Gastrocnemius medialis (tissue), 4 donors: Measurements from ENCODE around the gene ZNG1A. TPM values are rescaled to one million over a fixed set of nuclear protein-coding genes. Genes with fewer than 3 reads are reported as not detected.
A peak's percentile ranks its signal among the peaks of the same experiment; 100 is the strongest.
"Not testable (repeated sequence)": the region's sequence is repeated elsewhere in the genome, so short reads cannot be mapped to it uniquely, and the experiment has no call there.

ENCODE experiments used
- ATAC-seq, 2 donors: fragments of 150-250 bp; one replicate each; pipeline ENCODE4 v1.9.1; 2016
- DNase-seq, 2 donors: peaks; one replicate each; pipeline ENCODE4 v3.0.0-alpha.2; 2019
- H3K27ac ChIP-seq, 4 donors: fragments of 200-600 bp; sonication (generic); 1 replicate in 1 of 4; 2 replicates in 3 of 4; pipeline ENCODE4 v1.5.1; 2016 to 2018; ENCODE audit warnings: mild to moderate bottlenecking in 2 of 4, moderate library complexity in 1 of 4
- H3K27me3 ChIP-seq, 3 donors: fragments of 200-600 bp; sonication (generic) in 2 of 3; 1 replicate in 1 of 3; 2 replicates in 2 of 3; pipeline versions ENCODE4 v1.5.1 to v1.6.0; 2016 to 2019; ENCODE audit warnings: mild to moderate bottlenecking in 1 of 3, moderate library complexity in 1 of 3
- H3K36me3 ChIP-seq, 2 donors: fragments of 200-600 bp; sonication (generic) in 1 of 2; one replicate each; pipeline ENCODE4 v1.5.1; 2017 to 2018
- H3K4me1 ChIP-seq, 2 donors: fragments of 200-600 bp; sonication (generic) in 1 of 2; one replicate each; pipeline ENCODE4 v1.5.1; 2016 to 2017; ENCODE audit warnings: mild to moderate bottlenecking in 2 of 2
- H3K4me3 ChIP-seq, 4 donors: fragments of 200-600 bp; sonication (generic) in 3 of 4; 1 replicate in 1 of 4; 2 replicates in 3 of 4; pipeline ENCODE4 v1.5.1; 2016 to 2019; ENCODE audit warnings: mild to moderate bottlenecking in 2 of 4
- H3K9me3 ChIP-seq, 3 donors: fragments of 200-600 bp; sonication (generic) in 2 of 3; 1 replicate in 1 of 3; 2 replicates in 2 of 3; pipeline ENCODE4 v1.5.1; 2016 to 2019
- POLR2A ChIP-seq, 2 donors: fragments of 450-650 bp; IDR thresholded peaks; one replicate each; pipeline ENCODE4 v1.6.1; 2017; ENCODE audit warnings: antibody characterized with exemption in 2 of 2, mild to moderate bottlenecking in 2 of 2, moderate library complexity in 2 of 2
- in situ Hi-C, 4 donors: fragments of 200-750 bp; cut with MboI; loops; one replicate each; pipeline versions ENCODE4 v1.15.0 to v1.8.0; 2017; ENCODE audit warnings: low sequenced_read_pairs in 4 of 4
- intact Hi-C: fragments of 100-400 bp; cut with DNase I; formaldehyde crosslinking; loops from one replicate; pipeline ENCODE4 v1.15.1; 2023; ENCODE audit warnings: low total_unique reads
- total RNA-seq, 4 donors: library from RNA; depleted of rRNA; stranded (reverse); fragments of >200 nt; gene quantifications; one replicate each; pipeline versions ENCODE4 v1.1.0 to v1.2.3, GENCODE V29; 2016
- TF ChIP-seq, protein P1 (sequence below), 5 experiments: fragments of 450-650 bp in 3 of 5; fragments of 200-600 bp in 2 of 5; sonication (generic) in 2 of 5; IDR thresholded peaks in 4 of 5; conservative IDR thresholded peaks in 1 of 5; 1 replicate in 4 of 5; 2 replicates in 1 of 5; pipeline ENCODE4 v1.5.1; 2016 to 2019; ENCODE audit warnings: antibody characterized with exemption in 5 of 5, mild to moderate bottlenecking in 3 of 5, moderate library complexity in 3 of 5

The ZNG1A gene
- total RNA-seq = 10 to 100 TPM in 3 of 4 donors, 1 to 10 TPM in 1; 8.6 to 28.2 (median 20.8) TPM

GRCh38 chr9:178970-179383, at the start of gene ZNG1A:
ZNG1A (minus strand) TSS chr9:179056; CDS start chr9:178969, 87 bp downstream.
- H3K27me3 ChIP-seq, intact Hi-C loops, H3K36me3 ChIP-seq, H3K9me3 ChIP-seq, H3K4me1 ChIP-seq, ATAC-seq, in situ Hi-C loops: not testable (repeated sequence)
- H3K4me3 ChIP-seq = peak within 1 kb of the TSS; percentile 35 to 75 (median 60)
- peak; percentile 47 to 89 for DNase-seq
- H3K27ac ChIP-seq = peak within 1 kb of the TSS; percentile 60 to 86 (median 74)

DNA sequence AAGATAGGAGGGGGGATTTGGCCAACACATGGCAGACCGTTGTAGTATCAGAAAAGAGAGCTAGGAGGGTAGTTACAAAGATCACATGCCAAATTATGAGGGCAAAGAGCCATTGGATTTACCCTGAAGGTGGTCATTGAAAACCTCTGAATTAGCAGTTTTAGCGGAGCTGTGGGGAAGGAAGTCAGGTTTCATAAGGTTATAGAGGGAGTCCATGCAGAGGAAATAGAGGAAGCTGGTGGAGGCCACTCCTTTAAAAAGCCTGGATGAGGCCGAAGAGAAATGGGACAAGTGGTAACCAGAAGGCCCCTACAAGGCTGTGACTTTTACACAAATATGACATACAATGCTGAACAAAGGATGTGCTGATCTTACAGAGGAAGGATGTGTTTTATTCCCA, 49.0 kb upstream of the ZNG1A start:
- no peak overlapping the region for H3K27ac ChIP-seq
- in situ Hi-C loops = no loop called here
- H3K4me3 ChIP-seq = no peak overlapping the region
- DNase-seq (no peak), ATAC-seq (no peak)
- no peaks in the 10 kb centered on the region for H3K4me1 ChIP-seq
- no peaks in the 10 kb centered on the region for H3K9me3 ChIP-seq
- H3K36me3 ChIP-seq = no peaks in the 10 kb centered on the region
- TF ChIP-seq, protein P1, sequence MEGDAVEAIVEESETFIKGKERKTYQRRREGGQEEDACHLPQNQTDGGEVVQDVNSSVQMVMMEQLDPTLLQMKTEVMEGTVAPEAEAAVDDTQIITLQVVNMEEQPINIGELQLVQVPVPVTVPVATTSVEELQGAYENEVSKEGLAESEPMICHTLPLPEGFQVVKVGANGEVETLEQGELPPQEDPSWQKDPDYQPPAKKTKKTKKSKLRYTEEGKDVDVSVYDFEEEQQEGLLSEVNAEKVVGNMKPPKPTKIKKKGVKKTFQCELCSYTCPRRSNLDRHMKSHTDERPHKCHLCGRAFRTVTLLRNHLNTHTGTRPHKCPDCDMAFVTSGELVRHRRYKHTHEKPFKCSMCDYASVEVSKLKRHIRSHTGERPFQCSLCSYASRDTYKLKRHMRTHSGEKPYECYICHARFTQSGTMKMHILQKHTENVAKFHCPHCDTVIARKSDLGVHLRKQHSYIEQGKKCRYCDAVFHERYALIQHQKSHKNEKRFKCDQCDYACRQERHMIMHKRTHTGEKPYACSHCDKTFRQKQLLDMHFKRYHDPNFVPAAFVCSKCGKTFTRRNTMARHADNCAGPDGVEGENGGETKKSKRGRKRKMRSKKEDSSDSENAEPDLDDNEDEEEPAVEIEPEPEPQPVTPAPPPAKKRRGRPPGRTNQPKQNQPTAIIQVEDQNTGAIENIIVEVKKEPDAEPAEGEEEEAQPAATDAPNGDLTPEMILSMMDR (IDR thresholded peaks at IDR 0.05 in 4 of 5, conservative IDR thresholded peaks at IDR 0.05 in 1 of 5) = no peak
- intact Hi-C loops = no loop called here
- no peaks in the 10 kb centered on the region for H3K27me3 ChIP-seq

DNA sequence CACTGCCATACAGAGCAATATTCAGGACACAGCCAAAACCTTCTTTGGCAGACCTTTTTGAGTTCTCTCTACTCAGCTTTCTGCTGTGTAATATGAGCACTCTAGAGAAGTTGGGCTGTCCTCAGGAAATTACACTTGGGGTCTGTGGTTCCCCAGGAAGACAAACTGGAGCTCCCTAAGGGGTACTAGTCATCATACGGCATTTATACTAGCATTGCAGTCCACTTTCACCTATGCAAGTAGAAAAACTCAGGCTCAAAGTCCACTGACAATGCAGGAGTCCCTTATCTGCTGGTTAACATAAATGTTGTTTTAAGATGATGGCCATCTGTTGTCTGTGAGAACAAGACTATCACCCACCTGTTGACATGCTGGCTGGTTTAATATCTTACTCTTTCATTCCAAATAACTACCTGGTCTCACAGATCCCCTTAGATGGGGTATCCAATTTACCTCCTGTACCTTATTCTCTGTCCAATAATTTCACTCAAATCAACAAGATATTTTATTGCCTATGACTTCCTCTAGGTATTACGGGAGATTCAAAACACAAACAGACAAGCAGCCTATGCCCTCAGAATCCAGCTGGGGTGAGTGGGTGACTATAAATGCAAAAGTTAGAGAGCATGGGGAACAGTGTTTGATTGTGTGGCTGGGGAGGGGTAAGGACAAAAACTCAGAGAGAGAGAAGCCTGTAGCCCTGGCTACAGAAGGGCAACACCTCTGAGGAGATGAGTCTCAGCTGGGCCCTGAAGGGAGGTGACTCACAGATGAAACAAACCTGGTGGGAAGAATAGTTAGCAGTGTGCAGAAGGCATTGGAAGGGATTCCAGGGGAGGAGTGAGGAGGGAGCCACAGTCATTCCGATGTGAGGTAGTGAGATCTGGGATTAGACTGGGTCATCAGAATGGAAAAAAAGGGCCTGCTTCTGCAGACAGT, 46.0 kb upstream of the ZNG1A start:
- Histone ChIP-seq H3K9me3 (no peaks in the 10 kb centered on the region), H3K4me1 (no peaks in the 10 kb centered on the region), H3K4me3 (no peak overlapping the region), H3K36me3 (no peaks in the 10 kb centered on the region), H3K27ac (no peak overlapping the region), H3K27me3 (no peaks in the 10 kb centered on the region)
- ATAC-seq (no peak), DNase-seq (no peak)
- intact Hi-C loops (no loop called here), in situ Hi-C loops (no loop called here)
- TF ChIP-seq, protein P1 (IDR thresholded peaks at IDR 0.05 in 4 of 5, conservative IDR thresholded peaks at IDR 0.05 in 1 of 5) = no peak
- TF ChIP-seq POLR2A (IDR thresholded peaks at IDR 0.05) = no peak

- ATAC-seq (no peak), DNase-seq (no peak)
- H3K27me3 ChIP-seq = no peaks in the 10 kb centered on the region
- no peaks in the 10 kb centered on the region for H3K9me3 ChIP-seq
- H3K27ac ChIP-seq = no peak overlapping the region
- TF ChIP-seq POLR2A (IDR thresholded peaks at IDR 0.05) = no peak
- in situ Hi-C loops = no loop called here
- H3K4me1 ChIP-seq = no peaks in the 10 kb centered on the region
- no peaks in the 10 kb centered on the region for H3K36me3 ChIP-seq
- H3K4me3 ChIP-seq = no peak overlapping the region
- intact Hi-C loops = no loop called here
Measured at GRCh38 chr9:224026-224425, 45.2 kb upstream of the ZNG1A start.

- intact Hi-C loops = no loop called here
- no peaks in the 10 kb centered on the region for H3K36me3 ChIP-seq
- H3K4me1 ChIP-seq = no peaks in the 10 kb centered on the region
- in situ Hi-C loops = no loop called here
- ATAC-seq = no peak
- H3K9me3 ChIP-seq = no peaks in the 10 kb centered on the region
- no peaks in the 10 kb centered on the region for H3K27me3 ChIP-seq
- no peak for TF ChIP-seq POLR2A (IDR thresholded peaks at IDR 0.05)
- TF ChIP-seq, protein P1 (IDR thresholded peaks at IDR 0.05 in 4 of 5, conservative IDR thresholded peaks at IDR 0.05 in 1 of 5) = no peak
- DNase-seq = no peak
- peak overlapping the region in 1 of 4 donors; percentile 10 for H3K27ac ChIP-seq
- no peak overlapping the region for H3K4me3 ChIP-seq
Measured at GRCh38 chr9:223152-223551, 44.3 kb upstream of the ZNG1A start.
